Mesenteric fat pad (tissue), 1 donor: ENCODE results near the gene SNX32. TPM values are rescaled to one million over a fixed set of nuclear protein-coding genes. Genes with fewer than 3 reads are reported as not detected.

Experiments used
- DNase-seq: peaks from one replicate; pipeline ENCODE4 v3.0.0-alpha.2; 2020; ENCODE audit warnings: low spot score
- total RNA-seq: library from RNA; stranded (reverse); fragmentation: NEBNext Ultra II Directional; extraction: Animal tissue kit (Norgen Biotek cat#: 25700); gene quantifications from one replicate; pipeline ENCODE4 v1.2.1, GENCODE V29; 2021
- donor health status: DM: yes; HTN: yes; CAD: no.

SNX32 gene
- total RNA-seq, 1 donor from 2014 or later: not detected

GRCh38 chr11:65854852-65855837 is 21.4 kb downstream of the SNX32 start:
- DNase-seq: peak; percentile 84

GRCh38 chr11:65855927-65856363 is 22.2 kb downstream of the SNX32 start:
- peak; percentile 64 for DNase-seq

- peak; percentile 96 for DNase-seq
Measured at GRCh38 chr11:65856689-65857499, 23.1 kb downstream of the SNX32 start.

- no peak for DNase-seq
Measured at GRCh38 chr11:65857500-65857852, 23.7 kb downstream of the SNX32 start.

GRCh38 chr11:65857853-65858680 is 24.3 kb downstream of the SNX32 start, which contains the start of gene CFL1:
CFL1 (minus strand) TSS chr11:65858180; CDS start chr11:65858099, 81 bp downstream.
- DNase-seq: peak; percentile 100

- no peak for DNase-seq
Measured at GRCh38 chr11:65858681-65859087, 24.9 kb downstream of the SNX32 start.

- peak; percentile 99 for DNase-seq
Measured at GRCh38 chr11:65859095-65859811, 25.5 kb downstream of the SNX32 start.

- no peak for DNase-seq
Measured at GRCh38 chr11:65859812-65860277, 26.1 kb downstream of the SNX32 start.

GRCh38 chr11:65860278-65861164 is 26.8 kb downstream of the SNX32 start, which contains the start of gene MUS81:
MUS81 (plus strand) TSS chr11:65860433; CDS start chr11:65860754, 321 bp downstream.
- peak; percentile 98 for DNase-seq

- no peak for DNase-seq
Measured at GRCh38 chr11:65861165-65861505, 27.4 kb downstream of the SNX32 start.

DNA sequence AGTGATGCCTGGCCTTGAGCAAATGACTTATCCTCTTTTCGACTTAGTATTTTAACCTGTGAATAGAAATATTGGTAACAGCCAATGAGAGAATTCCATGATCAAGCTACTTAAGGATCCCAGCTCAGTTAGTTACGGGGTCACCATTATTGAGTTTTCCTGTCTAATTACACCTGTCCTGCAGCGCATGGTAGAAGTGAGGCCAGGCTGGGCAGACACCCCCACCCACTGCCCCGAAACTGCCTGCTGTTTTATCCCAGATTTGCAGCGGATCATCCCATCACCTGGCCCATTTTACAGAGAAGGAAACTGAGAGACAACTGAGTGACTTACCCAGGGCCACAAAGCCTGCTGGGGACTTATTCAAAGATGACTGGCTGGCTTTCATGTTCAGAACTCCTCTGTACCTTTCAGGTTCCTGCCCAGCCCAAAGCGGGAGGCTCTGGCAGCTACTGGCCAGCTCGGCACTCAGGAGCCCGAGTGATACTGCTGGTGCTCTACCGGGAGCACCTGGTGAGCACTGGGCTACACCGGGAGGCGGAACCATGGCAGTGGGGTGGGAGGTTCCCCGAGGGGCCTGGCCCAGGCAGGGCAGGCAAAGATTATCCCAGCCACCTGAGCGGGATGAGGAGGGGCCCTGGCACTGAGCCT is 27.9 kb downstream of the SNX32 start:
- peak; percentile 84 for DNase-seq

DNA sequence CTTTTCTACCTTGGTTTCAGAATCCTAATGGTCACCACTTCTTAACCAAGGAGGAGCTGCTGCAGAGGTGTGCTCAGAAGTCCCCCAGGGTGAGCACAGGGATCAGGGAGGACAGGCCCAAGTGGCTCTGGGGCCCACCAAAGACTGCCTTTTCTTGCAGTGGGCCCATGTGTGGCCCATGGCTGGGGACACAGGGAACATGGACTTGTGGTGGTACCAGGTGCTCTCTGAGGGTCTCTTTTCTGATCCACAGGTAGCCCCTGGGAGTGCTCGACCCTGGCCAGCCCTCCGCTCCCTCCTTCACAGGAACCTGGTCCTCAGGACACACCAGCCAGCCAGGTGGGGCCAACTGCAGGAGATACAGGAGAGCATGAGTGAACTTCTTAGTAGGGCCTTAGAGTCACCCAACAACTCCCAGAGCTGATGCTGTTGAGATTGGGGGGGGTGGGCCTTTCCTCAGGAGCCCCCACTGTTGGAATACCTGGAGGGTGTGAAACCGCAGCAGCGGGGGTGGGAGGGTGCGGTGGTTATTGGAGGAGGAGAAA is 28.5 kb downstream of the SNX32 start:
- no peak for DNase-seq

- no peak for DNase-seq
Measured at GRCh38 chr11:65862941-65863888, 29.5 kb downstream of the SNX32 start.

DNA sequence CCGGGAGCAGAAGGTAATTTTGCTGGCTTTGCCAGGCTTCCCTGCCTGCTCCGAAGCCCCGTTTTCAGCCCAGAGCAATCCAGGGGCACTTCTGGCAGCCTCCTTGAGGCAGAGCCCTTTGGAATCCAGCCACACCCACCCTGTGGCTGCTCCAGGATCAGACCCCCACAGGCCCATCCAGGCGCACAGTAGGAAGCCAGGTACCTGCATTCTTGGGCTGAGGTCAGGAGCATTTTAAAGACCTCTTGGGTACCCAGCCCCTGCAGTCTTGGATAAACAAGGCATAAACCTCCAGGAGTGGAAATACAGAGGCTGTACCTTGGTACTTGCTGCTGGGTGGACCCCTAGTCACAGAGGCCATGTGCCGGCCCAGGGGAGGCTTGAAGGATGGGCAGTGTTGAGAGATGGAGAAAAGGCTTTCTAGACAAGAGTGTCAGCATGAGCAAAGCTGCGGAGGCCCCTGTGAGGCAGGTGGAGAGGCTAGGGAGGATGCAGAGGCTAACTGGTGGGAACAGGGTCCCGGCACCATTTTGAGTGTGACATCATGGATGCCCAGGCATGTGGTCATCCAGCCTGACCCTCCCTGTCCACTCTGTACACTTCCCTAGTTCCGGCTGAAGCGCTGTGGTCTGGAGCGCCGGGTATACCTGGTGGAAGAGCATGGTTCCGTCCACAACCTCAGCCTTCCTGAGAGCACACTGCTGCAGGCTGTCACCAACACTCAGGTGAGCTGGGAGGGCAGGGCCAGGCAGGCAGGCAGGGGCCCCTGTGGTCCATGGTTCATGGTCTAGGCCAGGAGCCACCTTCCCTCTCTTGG is 30.3 kb downstream of the SNX32 start:
- DNase-seq: no peak

DNA sequence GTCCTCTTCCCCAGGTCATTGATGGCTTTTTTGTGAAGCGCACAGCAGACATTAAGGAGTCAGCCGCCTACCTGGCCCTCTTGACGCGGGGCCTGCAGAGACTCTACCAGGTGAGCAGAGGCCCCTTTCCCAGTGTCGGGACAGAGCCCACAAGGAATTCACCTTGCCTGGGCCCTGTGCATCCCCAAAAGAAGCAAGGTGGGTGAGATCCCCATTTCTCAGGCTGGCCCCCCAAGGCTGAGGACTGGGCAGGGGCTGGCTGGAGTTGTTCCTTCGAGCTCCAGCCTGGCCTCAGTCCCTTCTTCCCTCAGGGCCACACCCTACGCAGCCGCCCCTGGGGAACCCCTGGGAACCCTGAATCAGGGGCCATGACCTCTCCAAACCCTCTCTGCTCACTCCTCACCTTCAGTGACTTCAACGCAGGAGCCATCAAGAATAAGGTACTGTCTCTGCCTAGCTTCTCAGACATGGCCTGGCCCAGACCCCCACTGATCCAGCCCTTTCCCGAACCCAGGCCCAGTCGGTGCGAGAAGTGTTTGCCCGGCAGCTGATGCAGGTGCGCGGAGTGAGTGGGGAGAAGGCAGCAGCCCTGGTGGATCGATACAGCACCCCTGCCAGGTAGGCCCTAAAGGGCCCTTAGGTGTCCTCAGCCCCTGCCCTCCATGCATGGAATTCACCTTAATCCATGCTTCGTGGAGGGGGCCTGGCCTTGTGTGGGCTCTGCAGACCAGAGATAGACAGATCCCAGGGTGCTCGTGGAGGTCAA is 31.1 kb downstream of the SNX32 start:
- DNase-seq: no peak
